Right hindlimb (tissue), 1 donor: ENCODE data around the gene NKAIN1.
"Not testable (repeated sequence)": the region's sequence is repeated elsewhere in the genome, so short reads cannot be mapped to it uniquely, and the experiment has no call there.

Experiments
- DNase-seq: peaks from one replicate; pipeline ENCODE4 v3.0.0-alpha.2; 2018

Gene NKAIN1

GRCh38 chr1:31239653-31240241, at the start of gene NKAIN1:
Gene NKAIN1 (minus strand): TSS chr1:31239887. CDS start chr1:31239547, 340 bp downstream.
- DNase-seq: peak; percentile 42

- DNase-seq: no peak
Observed at GRCh38 chr1:31289021-31289420, 49.3 kb upstream of the NKAIN1 start.

- DNase-seq: not testable (repeated sequence)
Observed at GRCh38 chr1:31287791-31288190, 48.1 kb upstream of the NKAIN1 start.

- not testable (repeated sequence) for DNase-seq
Observed at GRCh38 chr1:31282426-31282825, 42.7 kb upstream of the NKAIN1 start.

GRCh38 chr1:31273619-31274018, 33.9 kb upstream of the NKAIN1 start:
- no peak for DNase-seq

GRCh38 chr1:31272369-31272768, 32.7 kb upstream of the NKAIN1 start:
- no peak for DNase-seq

GRCh38 chr1:31266547-31266946, 26.9 kb upstream of the NKAIN1 start:
- DNase-seq: no peak

- DNase-seq: no peak
Observed at GRCh38 chr1:31264790-31265386, 25.2 kb upstream of the NKAIN1 start.

- DNase-seq: no peak
Observed at GRCh38 chr1:31263408-31263807, 23.7 kb upstream of the NKAIN1 start.

GRCh38 chr1:31262393-31262792, 22.7 kb upstream of the NKAIN1 start:
- DNase-seq: not testable (repeated sequence)

- DNase-seq: no peak
Observed at GRCh38 chr1:31261916-31262315, 22.2 kb upstream of the NKAIN1 start.

- no peak for DNase-seq
Observed at GRCh38 chr1:31259746-31260145, 20.1 kb upstream of the NKAIN1 start.

- DNase-seq: no peak
Observed at GRCh38 chr1:31258581-31258980, 18.9 kb upstream of the NKAIN1 start.

- no peak for DNase-seq
Observed at GRCh38 chr1:31257213-31257612, 17.5 kb upstream of the NKAIN1 start.

- DNase-seq: no peak
Observed at GRCh38 chr1:31249854-31250253, 10.2 kb upstream of the NKAIN1 start.

GRCh38 chr1:31248276-31248675, 8.6 kb upstream of the NKAIN1 start:
- no peak for DNase-seq

GRCh38 chr1:31244326-31244725, 4.6 kb upstream of the NKAIN1 start:
- DNase-seq: no peak

- DNase-seq: no peak
Observed at GRCh38 chr1:31243501-31244286, 4.0 kb upstream of the NKAIN1 start.

- no peak for DNase-seq
Observed at GRCh38 chr1:31241321-31241720, 1.6 kb upstream of the NKAIN1 start.

- DNase-seq: peak; percentile 27
Observed at GRCh38 chr1:31238986-31239613, 587 bp downstream of the NKAIN1 start.

GRCh38 chr1:31238612-31238985, 1.1 kb downstream of the NKAIN1 start:
- no peak for DNase-seq

GRCh38 chr1:31234870-31235269, 4.8 kb downstream of the NKAIN1 start:
- DNase-seq: no peak

- no peak for DNase-seq
Observed at GRCh38 chr1:31234123-31234708, 5.5 kb downstream of the NKAIN1 start.
